ENCODE measurements around the gene APPL1.

Gene APPL1

DNA sequence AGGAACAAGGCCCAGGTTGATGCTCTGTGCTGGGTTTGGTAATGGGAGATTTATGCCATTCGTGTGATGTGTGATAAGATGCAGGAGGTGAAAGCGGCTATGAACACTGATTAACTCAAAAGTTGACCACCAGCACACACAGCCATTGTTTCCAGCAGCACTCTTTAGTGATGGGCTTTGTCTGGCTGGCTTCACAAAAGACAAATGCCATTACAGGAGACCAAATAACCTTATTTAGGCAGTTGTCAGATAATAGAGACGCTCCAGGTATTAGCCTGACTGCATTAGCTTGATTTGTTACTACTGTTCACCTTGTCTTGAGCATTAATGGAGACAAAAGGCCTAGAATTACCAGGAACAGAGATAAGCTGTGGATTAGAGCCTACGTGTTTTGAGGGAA, 32.9 kb upstream of the APPL1 start:
- peak overlapping the region; percentile 51 for H3K27ac ChIP-seq (replicated peaks; ENCODE audit: low read length)
- H3K4me2 ChIP-seq (ENCODE audit: insufficient read depth, low read length, poor library complexity, severe bottlenecking): no peak overlapping the region
- H2BK15ac ChIP-seq (ENCODE audit: low read length): no peak overlapping the region
- H3K18ac ChIP-seq (ENCODE audit: low read length): no peak overlapping the region
- H3K36me3 ChIP-seq (replicated peaks in 1 of 2; ENCODE audit: control insufficient read depth in 2 of 2, insufficient read depth in 2 of 2, low read length in 2 of 2): no peaks in the 10 kb centered on the region
- no peak overlapping the region for H4K91ac ChIP-seq (ENCODE audit: low read depth, low read length, poor library complexity)
- DNase-seq (ENCODE audit: low spot score): no peak
- no peak overlapping the region for H2BK12ac ChIP-seq (ENCODE audit: low read length)
- H2BK5ac ChIP-seq (ENCODE audit: low read length): no peak overlapping the region
- no peak overlapping the region for H2BK120ac ChIP-seq (ENCODE audit: low read depth, low read length)
- H3K4me1 ChIP-seq (ENCODE audit: control insufficient read depth in 2 of 2, insufficient read depth in 1 of 2, low read depth in 1 of 2, low read length in 2 of 2): peaks cover 0 to 5% of the 10 kb centered on the region in 2 donors
- H3K9ac ChIP-seq (ENCODE audit: low read depth, low read length, poor library complexity): no peak overlapping the region
- no peak overlapping the region for H3K4ac ChIP-seq (ENCODE audit: low read length)
- no peak overlapping the region for H4K8ac ChIP-seq (ENCODE audit: low read depth, low read length)
- no peak overlapping the region for H3K23ac ChIP-seq (ENCODE audit: low read depth, low read length, poor library complexity)
- H3K4me3 ChIP-seq (ENCODE audit: low read length in 2 of 2): no peak overlapping the region
- H3K9me3 ChIP-seq (replicated peaks in 1 of 2; ENCODE audit: control insufficient read depth in 2 of 2, insufficient read depth in 1 of 2, low read depth in 1 of 2, low read length in 2 of 2): no peaks in the 10 kb centered on the region
- no peak overlapping the region for H2AK5ac ChIP-seq (ENCODE audit: low read depth, low read length)
- H3K14ac ChIP-seq (ENCODE audit: low read length): no peak overlapping the region
- no CpG with 5 or more reads among the region's 4 CpGs for WGBS, 2 donors (ENCODE audit: extremely low coverage in 2 of 2, insufficient read length in 2 of 2, insufficient replicate concordance in 1 of 2)
- no peaks in the 10 kb centered on the region for H3K79me1 ChIP-seq (ENCODE audit: low read depth, low read length)
- H2AFZ ChIP-seq (ENCODE audit: low read length): no peak overlapping the region
- H3K27me3 ChIP-seq (ENCODE audit: control insufficient read depth in 3 of 3, insufficient read depth in 3 of 3, low read depth in 1 of 3, low read length in 3 of 3): no peaks in the 10 kb centered on the region

DNA sequence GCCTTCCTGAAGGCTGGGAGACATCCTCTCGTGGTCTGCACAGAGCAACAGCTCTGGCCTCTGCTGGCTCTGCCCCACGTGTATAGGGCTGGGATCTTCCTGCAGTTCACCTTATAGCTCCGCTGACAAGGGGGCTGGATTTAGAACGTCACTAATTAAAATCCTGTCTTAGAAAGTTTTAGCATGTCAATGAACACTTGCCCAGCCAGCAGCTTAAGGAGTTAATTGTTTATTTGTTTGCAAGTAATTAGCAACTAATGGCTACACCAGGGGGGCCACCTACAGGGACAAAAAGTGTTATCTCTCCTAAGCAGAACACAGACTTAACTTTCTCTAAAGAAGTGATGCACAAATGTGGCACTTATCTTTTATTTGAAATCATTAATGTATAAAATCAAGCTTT, 27.6 kb upstream of the APPL1 start, which contains the start of gene HESX1:
Gene HESX1 (minus strand): TSS at position 84 of the 403 bp plus-strand sequence. CDS start 60 bp downstream, at position 24.
- peak; percentile 46 for DNase-seq (ENCODE audit: low spot score)
- Histone ChIP-seq H3K4ac (ENCODE audit: low read length) (no peak within 1 kb of the TSS), H3K14ac (ENCODE audit: low read length) (no peak within 1 kb of the TSS), H3K27ac (replicated peaks; ENCODE audit: low read length) (no peak within 1 kb of the TSS), H4K8ac (ENCODE audit: low read depth, low read length) (no peak within 1 kb of the TSS), H2AFZ (ENCODE audit: low read length) (no peak within 1 kb of the TSS), H3K23ac (ENCODE audit: low read depth, low read length, poor library complexity) (no peak within 1 kb of the TSS), H3K18ac (ENCODE audit: low read length) (no peak within 1 kb of the TSS), H2BK15ac (ENCODE audit: low read length) (no peak within 1 kb of the TSS), H2BK5ac (ENCODE audit: low read length) (no peak within 1 kb of the TSS), H3K9me3 (replicated peaks in 1 of 2; ENCODE audit: control insufficient read depth in 2 of 2, insufficient read depth in 1 of 2, low read depth in 1 of 2, low read length in 2 of 2) (no peaks in the 10 kb centered on the region), H3K27me3 (ENCODE audit: control insufficient read depth in 3 of 3, insufficient read depth in 3 of 3, low read depth in 1 of 3, low read length in 3 of 3) (no peaks in the 10 kb centered on the region), H3K36me3 (replicated peaks in 1 of 2; ENCODE audit: control insufficient read depth in 2 of 2, insufficient read depth in 2 of 2, low read length in 2 of 2) (no peaks in the 10 kb centered on the region), H2BK120ac (ENCODE audit: low read depth, low read length) (no peak within 1 kb of the TSS), H3K9ac (ENCODE audit: low read depth, low read length, poor library complexity) (no peak within 1 kb of the TSS), H2BK12ac (ENCODE audit: low read length) (no peak within 1 kb of the TSS), H3K4me1 (ENCODE audit: control insufficient read depth in 2 of 2, insufficient read depth in 1 of 2, low read depth in 1 of 2, low read length in 2 of 2) (no peaks in the 10 kb centered on the region), H2AK5ac (ENCODE audit: low read depth, low read length) (no peak within 1 kb of the TSS), H3K4me2 (ENCODE audit: insufficient read depth, low read length, poor library complexity, severe bottlenecking) (peak within 1 kb of the TSS; percentile 33), H4K91ac (ENCODE audit: low read depth, low read length, poor library complexity) (no peak within 1 kb of the TSS), H3K4me3 (ENCODE audit: low read length in 2 of 2) (no peak within 1 kb of the TSS), H3K79me1 (ENCODE audit: low read depth, low read length) (no peaks in the 10 kb centered on the region)
- no CpG with 5 or more reads among the region's 4 CpGs for WGBS, 2 donors (ENCODE audit: extremely low coverage in 2 of 2, insufficient read length in 2 of 2, insufficient replicate concordance in 1 of 2)

DNA sequence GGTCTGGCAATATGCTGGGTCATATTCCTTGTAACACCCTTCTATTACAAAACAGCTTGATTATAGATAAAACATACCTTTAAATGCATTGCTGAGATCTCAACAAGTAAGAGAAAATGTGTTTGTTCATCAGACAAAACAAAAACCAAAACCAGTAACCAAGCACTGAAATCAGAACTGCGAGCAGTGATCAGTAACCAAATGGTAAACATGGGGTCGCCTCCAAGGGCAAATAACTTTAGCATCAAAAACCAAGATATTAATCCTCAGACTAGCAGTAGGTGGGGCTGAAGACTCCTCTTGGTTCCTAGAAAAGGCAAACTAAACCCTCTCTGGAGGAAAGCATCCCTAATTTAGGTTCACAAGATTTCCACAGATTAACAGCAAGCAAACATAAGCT, 21.1 kb upstream of the APPL1 start:
- no peak overlapping the region for H4K91ac ChIP-seq (ENCODE audit: low read depth, low read length, poor library complexity)
- no peak overlapping the region for H3K27ac ChIP-seq (replicated peaks; ENCODE audit: low read length)
- no peak overlapping the region for H2BK120ac ChIP-seq (ENCODE audit: low read depth, low read length)
- H2BK12ac ChIP-seq (ENCODE audit: low read length): no peak overlapping the region
- H2BK5ac ChIP-seq (ENCODE audit: low read length): no peak overlapping the region
- no peaks in the 10 kb centered on the region for H3K36me3 ChIP-seq (replicated peaks in 1 of 2; ENCODE audit: control insufficient read depth in 2 of 2, insufficient read depth in 2 of 2, low read length in 2 of 2)
- no peaks in the 10 kb centered on the region for H3K27me3 ChIP-seq (ENCODE audit: control insufficient read depth in 3 of 3, insufficient read depth in 3 of 3, low read depth in 1 of 3, low read length in 3 of 3)
- H3K23ac ChIP-seq (ENCODE audit: low read depth, low read length, poor library complexity): no peak overlapping the region
- no peak overlapping the region for H3K4me2 ChIP-seq (ENCODE audit: insufficient read depth, low read length, poor library complexity, severe bottlenecking)
- no peak overlapping the region for H2AK5ac ChIP-seq (ENCODE audit: low read depth, low read length)
- no CpG with 5 or more reads among the region's 2 CpGs for WGBS, 2 donors (ENCODE audit: extremely low coverage in 2 of 2, insufficient read length in 2 of 2, insufficient replicate concordance in 1 of 2)
- no peak overlapping the region for H2AFZ ChIP-seq (ENCODE audit: low read length)
- no peaks in the 10 kb centered on the region for H3K4me1 ChIP-seq (ENCODE audit: control insufficient read depth in 2 of 2, insufficient read depth in 1 of 2, low read depth in 1 of 2, low read length in 2 of 2)
- no peak overlapping the region for H4K8ac ChIP-seq (ENCODE audit: low read depth, low read length)
- H3K4ac ChIP-seq (ENCODE audit: low read length): no peak overlapping the region
- H3K14ac ChIP-seq (ENCODE audit: low read length): no peak overlapping the region
- H3K4me3 ChIP-seq (ENCODE audit: low read length in 2 of 2): no peak overlapping the region
- no peak overlapping the region for H3K18ac ChIP-seq (ENCODE audit: low read length)
- H3K79me1 ChIP-seq (ENCODE audit: low read depth, low read length): no peaks in the 10 kb centered on the region
- no peak for DNase-seq (ENCODE audit: low spot score)
- no peak overlapping the region for H2BK15ac ChIP-seq (ENCODE audit: low read length)
- H3K9ac ChIP-seq (ENCODE audit: low read depth, low read length, poor library complexity): no peak overlapping the region
- no peaks in the 10 kb centered on the region for H3K9me3 ChIP-seq (replicated peaks in 1 of 2; ENCODE audit: control insufficient read depth in 2 of 2, insufficient read depth in 1 of 2, low read depth in 1 of 2, low read length in 2 of 2)

DNA sequence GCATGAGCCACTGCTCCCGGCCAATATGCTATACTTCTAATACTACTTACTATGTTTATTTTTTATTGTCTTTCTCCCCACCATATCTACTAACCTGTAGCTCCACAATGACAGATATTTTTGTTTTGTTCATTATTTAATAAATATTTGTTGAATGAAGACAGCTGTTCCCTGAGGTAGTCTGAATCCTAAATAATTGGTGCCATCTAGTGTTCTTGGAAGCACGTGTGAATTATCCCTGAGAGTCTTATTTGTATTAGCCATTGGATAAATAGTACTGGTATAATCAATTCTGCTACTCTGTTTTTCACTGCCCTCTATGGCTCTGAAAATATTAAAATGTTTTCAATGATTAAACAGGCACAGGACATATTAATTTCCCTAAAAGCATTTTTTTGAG, 5.6 kb upstream of the APPL1 start:
- Histone ChIP-seq H3K27ac (replicated peaks; ENCODE audit: low read length) (no peak overlapping the region), H4K8ac (ENCODE audit: low read depth, low read length) (no peak overlapping the region), H4K91ac (ENCODE audit: low read depth, low read length, poor library complexity) (no peak overlapping the region), H2BK120ac (ENCODE audit: low read depth, low read length) (no peak overlapping the region), H3K18ac (ENCODE audit: low read length) (no peak overlapping the region), H2BK5ac (ENCODE audit: low read length) (no peak overlapping the region), H3K79me1 (ENCODE audit: low read depth, low read length) (no peaks in the 10 kb centered on the region), H3K27me3 (ENCODE audit: control insufficient read depth in 3 of 3, insufficient read depth in 3 of 3, low read depth in 1 of 3, low read length in 3 of 3) (peaks cover 0 to 7% (median 0%) of the 10 kb centered on the region in 3 experiments), H3K9me3 (replicated peaks in 1 of 2; ENCODE audit: control insufficient read depth in 2 of 2, insufficient read depth in 1 of 2, low read depth in 1 of 2, low read length in 2 of 2) (no peaks in the 10 kb centered on the region), H3K4me3 (ENCODE audit: low read length in 2 of 2) (no peak overlapping the region), H3K9ac (ENCODE audit: low read depth, low read length, poor library complexity) (no peak overlapping the region), H3K4me2 (ENCODE audit: insufficient read depth, low read length, poor library complexity, severe bottlenecking) (no peak overlapping the region), H3K23ac (ENCODE audit: low read depth, low read length, poor library complexity) (no peak overlapping the region), H3K36me3 (replicated peaks in 1 of 2; ENCODE audit: control insufficient read depth in 2 of 2, insufficient read depth in 2 of 2, low read length in 2 of 2) (no peaks in the 10 kb centered on the region), H3K4ac (ENCODE audit: low read length) (no peak overlapping the region), H2AFZ (ENCODE audit: low read length) (no peak overlapping the region), H3K14ac (ENCODE audit: low read length) (no peak overlapping the region), H2BK12ac (ENCODE audit: low read length) (no peak overlapping the region), H3K4me1 (ENCODE audit: control insufficient read depth in 2 of 2, insufficient read depth in 1 of 2, low read depth in 1 of 2, low read length in 2 of 2) (no peaks in the 10 kb centered on the region), H2AK5ac (ENCODE audit: low read depth, low read length) (no peak overlapping the region), H2BK15ac (ENCODE audit: low read length) (no peak overlapping the region)
- DNase-seq (ENCODE audit: low spot score): no peak
- WGBS, 2 donors (ENCODE audit: extremely low coverage in 2 of 2, insufficient read length in 2 of 2, insufficient replicate concordance in 1 of 2): no CpG with 5 or more reads among the region's 2 CpGs
